GM19467 (cell line): ENCODE measurements around the gene TLE4.
"Not testable (repeated sequence)": the region's sequence is repeated elsewhere in the genome, so short reads cannot be mapped to it uniquely, and the experiment has no call there.

ENCODE experiments used
- ATAC-seq: cut with Tn5 transposase; IDR thresholded peaks from one replicate; pipeline ENCODE4 v1.9.1; 2021; ENCODE audit warnings: mild to moderate bottlenecking, moderate library complexity; ENCODE audit not compliant: unreplicated experiment

The TLE4 gene

GRCh38 chr9:79571309-79572031 lies at the start of gene TLE4:
TLE4 (plus strand) TSS chr9:79571965; CDS start chr9:79572791, 826 bp downstream.
- peak; percentile 85 for ATAC-seq

GRCh38 chr9:79522793-79523192 lies 49.0 kb upstream of the TLE4 start:
- ATAC-seq: no peak

GRCh38 chr9:79524266-79524665 lies 47.5 kb upstream of the TLE4 start:
- ATAC-seq: no peak

DNA sequence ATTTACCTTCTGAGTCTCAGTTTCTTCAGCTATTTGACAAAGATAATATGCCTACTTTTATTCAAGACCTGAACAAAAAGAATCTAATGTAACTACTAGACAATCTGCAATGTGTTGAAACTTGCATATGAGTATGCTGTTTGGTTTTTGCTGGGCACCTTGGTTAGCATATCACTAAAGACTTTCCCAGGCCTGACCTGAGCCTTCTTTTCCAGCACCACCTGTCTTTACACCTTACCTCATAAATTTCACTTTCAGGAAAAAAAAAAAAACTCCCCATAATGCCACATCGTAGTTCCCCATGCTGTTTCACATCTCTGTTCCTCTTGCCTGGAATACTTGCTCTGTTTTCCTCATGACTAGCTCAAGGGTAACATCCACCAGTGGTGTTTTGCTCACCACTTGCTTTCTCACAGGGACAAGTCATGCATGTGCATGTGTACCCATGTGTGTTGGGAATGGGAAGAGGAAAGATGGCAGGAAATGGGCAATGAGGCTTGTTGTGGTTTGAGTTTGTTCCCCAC lies 45.6 kb upstream of the TLE4 start:
- ATAC-seq: no peak

DNA sequence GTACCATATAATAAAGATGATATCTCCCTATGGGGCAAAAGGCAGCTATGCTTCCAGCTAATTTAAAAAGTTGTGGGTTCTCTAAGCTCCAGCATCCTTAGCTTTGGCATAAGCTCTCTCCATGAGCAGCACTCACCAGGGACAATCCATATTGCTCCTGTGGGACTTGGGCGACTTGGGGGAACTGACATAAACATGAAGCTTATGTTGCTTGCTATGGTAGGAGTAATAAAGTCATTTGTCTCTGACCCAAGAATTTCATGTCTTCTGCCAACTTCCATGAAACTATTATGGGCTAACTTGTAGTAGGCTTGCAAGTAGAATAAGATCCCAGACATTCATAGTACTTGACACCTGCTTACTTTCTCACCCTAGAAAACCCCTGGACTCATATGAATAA lies 36.2 kb upstream of the TLE4 start:
- no peak for ATAC-seq

GRCh38 chr9:79537838-79538237 lies 33.9 kb upstream of the TLE4 start:
- ATAC-seq: no peak

- ATAC-seq: no peak
Observed at GRCh38 chr9:79542735-79543620, 28.8 kb upstream of the TLE4 start.

- not testable (repeated sequence) for ATAC-seq
Observed at GRCh38 chr9:79544375-79544774, 27.4 kb upstream of the TLE4 start.

- no peak for ATAC-seq
Observed at GRCh38 chr9:79551586-79551985, 20.2 kb upstream of the TLE4 start.

DNA sequence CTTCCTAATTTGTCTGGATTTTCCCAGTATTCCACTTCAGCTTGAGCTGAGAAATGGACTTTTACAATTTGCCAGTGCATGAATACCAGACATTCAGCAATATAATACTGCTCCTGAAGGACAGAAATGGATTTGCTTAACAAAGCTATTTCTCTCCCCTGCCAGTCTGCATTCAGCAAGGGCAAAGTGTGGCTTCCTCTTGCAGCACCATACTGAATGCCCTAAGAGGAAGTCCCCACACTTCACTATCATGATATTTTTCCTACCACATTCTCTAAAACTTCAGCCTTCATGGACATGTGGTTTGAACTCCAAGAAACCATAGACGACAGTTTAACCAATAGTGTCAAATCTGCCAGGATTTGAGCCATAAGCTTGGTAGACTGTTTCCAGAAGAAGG lies 19.8 kb upstream of the TLE4 start:
- ATAC-seq: no peak

- no peak for ATAC-seq
Observed at GRCh38 chr9:79555474-79556089, 16.2 kb upstream of the TLE4 start.

DNA sequence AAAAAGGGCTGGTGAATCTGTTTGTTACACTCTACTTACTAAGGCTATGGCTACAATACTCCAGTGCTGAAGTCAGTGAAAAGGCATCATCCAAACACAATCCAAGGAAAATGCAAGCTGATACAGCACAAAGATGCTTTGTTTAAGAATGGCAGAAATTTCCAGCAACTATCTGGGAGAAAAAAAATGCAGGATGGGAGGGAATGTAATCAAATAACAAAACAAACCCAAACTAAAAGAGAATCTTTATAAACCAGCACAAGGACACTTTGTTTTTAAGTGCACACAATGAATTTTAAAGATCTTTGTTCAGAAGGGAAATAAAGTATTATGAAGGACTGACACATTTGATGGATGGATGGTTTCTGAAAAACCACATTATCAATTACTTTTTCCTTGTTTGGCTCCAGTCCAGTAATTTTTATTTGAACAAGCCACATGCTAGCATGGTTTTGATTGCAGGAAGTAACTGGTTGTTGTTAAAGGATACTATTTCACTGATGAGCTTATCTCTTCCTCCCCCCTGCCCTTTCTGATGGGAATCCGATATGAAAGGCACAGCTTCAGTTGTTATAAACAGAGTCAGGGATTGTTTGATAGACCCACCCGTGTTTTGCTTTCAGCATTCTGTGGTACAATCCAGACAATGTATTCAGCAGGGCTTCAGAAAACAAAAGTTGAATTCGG lies 12.1 kb upstream of the TLE4 start:
- ATAC-seq: no peak

DNA sequence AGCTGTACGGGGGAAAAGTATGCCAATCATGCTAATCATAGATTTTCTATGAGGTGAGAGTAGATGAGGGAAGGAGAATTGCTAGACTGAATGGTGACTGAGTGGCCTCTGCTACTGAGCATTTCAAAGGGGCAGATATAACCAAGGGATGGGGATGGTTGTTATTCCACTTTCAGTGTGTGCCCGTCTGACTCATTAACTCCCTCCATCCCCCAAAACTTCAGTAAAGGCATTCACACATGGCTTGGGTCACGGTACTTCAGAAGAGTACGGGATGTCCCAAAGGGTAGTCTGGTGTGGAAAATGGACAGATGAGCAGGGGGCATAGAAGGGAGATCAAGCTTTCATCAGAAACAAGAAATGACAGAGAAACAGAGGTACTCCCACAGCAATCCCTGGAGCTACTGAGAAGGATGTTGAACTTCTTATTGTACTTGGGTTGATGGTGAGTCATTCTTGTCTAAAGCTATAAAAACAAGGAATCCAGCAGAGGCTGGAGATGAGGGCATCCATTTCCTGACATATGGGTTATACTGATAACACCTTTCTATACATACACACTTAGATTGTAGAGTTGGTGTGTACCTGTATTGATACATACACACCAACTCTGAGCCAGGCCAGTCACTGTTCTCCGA lies 8.9 kb upstream of the TLE4 start:
- ATAC-seq: no peak

- ATAC-seq: no peak
Observed at GRCh38 chr9:79564105-79564504, 7.7 kb upstream of the TLE4 start.

DNA sequence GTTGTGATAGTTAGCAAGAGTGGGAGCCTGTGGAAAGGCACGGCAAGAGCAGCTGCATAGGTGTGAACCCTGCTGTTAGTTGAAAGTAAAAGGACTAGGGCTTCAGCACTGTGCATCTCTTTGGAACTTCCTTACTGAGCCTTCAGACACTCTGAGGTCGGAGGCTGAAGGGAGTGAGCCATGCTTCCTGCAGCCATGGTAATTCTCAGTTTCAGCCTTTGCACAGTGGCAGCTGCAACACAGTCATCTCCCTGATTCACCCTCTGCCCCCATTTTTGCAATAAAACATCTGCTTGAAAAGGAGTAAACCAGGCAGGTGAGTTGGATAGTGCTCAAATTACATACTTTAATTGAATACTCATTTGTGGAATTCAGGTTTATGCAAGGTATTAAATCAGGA lies 6.5 kb upstream of the TLE4 start:
- ATAC-seq: peak; percentile 86

- ATAC-seq: no peak
Observed at GRCh38 chr9:79567671-79568098, 4.1 kb upstream of the TLE4 start.

GRCh38 chr9:79568337-79569101 lies 3.2 kb upstream of the TLE4 start:
- ATAC-seq: no peak

GRCh38 chr9:79569814-79570447 lies 1.8 kb upstream of the TLE4 start:
- no peak for ATAC-seq
